Choroid plexus epithelial cell (primary cell): ENCODE measurements around the gene CDK3.

Experiments
- DNase-seq: peaks from one replicate; pipeline ENCODE4 v3.0.0-alpha.2; 2010; ENCODE audit warnings: low read depth
- H3K4me3 ChIP-seq: 2 replicates; pipeline ENCODE4 v1.5.1; 2011; ENCODE audit warnings: low read depth, mild to moderate bottlenecking, control low read depth, low read length, moderate library complexity
- CTCF ChIP-seq: conservative IDR thresholded peaks from 2 replicates; pipeline ENCODE4 v1.5.1; 2011; ENCODE audit warnings: low read depth, mild to moderate bottlenecking, control low read depth, inconsistent platforms, low read length, moderate library complexity

CDK3 gene

GRCh38 chr17:75995385-75995925 is 5.2 kb upstream of the CDK3 start:
- no peak overlapping the region for H3K4me3 ChIP-seq
- DNase-seq, result no peak
- no peak for TF ChIP-seq CTCF

DNA sequence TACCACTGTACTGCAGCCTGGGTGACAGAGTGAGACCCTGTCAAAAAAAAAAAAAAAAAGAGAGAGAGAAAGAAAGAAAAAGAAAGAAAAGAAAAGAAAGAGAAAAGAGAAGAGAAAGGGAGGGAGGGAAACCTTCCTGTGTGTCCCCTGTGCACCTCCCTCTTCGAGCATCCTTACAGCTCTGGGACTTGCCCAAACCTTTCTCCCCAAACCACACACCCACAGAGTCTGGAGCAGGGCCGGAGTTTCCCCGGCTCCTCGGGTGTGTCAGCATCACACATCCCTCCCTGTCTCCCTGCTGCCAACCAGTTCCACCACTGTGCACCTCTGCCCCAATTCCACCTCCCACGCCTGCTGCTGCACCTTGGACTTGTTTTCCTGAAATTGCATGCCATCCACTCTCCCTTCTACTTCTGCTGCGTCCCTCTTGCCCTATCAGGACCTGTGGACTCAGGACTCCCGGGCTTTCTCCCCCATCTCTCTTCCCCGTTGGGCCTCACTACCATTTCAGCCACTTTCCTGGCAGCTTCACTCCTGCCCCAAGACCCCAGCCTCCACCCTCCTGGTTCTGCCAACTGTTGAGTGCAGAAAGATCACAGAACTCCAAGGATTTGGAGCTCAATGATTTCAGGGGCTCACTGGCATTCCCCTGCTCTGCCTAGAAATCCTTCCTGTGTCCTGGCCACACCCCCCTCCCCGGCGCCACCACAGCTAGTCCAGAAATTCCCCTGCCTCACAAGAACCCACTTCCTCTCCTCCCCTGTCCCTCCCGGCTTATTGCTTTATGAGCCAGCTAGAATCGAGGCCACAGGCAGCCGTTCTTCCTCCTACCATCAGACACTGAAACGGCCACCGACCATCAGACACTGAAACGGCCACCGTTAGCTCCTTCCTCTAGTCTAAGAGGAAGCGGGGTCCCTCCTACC is 3.7 kb upstream of the CDK3 start:
- DNase-seq, result peak; percentile 53
- H3K4me3 ChIP-seq, result no peak overlapping the region
- TF ChIP-seq CTCF, result no peak

DNA sequence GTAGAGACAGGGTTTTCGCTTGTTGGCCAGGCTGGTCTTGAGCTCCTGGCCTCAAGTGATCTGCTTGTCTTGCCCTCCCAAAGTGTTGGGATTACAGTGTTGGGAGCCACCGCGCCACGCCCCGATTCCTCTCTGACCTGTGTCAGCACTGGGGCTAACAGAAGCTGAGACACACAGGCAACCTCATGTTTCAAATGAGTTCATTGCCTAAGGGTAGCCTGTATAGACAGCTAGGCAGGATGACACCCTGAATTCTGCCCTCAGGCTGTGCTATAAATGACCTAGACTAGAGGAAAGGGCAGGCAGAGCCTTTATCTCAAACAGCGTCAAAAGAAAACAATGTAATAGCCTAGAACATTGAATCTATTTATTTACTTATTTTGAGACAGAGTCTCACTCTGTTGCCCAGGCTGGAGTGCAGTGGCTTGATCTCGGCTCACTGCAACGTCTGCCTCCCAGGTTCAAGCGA is 2.3 kb upstream of the CDK3 start:
- no peak for TF ChIP-seq CTCF
- H3K4me3 ChIP-seq, result no peak overlapping the region

GRCh38 chr17:76000016-76000754 is 470 bp upstream of the CDK3 start:
- peak; percentile 76 for TF ChIP-seq CTCF
- no peak overlapping the region for H3K4me3 ChIP-seq
- peak; percentile 53 for DNase-seq

More for the DNA sequence above, 2.3 kb upstream of the CDK3 start:
- no peak for DNase-seq

- no peak for TF ChIP-seq CTCF
- DNase-seq, result no peak
- no peak overlapping the region for H3K4me3 ChIP-seq
Measured at GRCh38 chr17:76002100-76002499, 1.4 kb downstream of the CDK3 start.

DNA sequence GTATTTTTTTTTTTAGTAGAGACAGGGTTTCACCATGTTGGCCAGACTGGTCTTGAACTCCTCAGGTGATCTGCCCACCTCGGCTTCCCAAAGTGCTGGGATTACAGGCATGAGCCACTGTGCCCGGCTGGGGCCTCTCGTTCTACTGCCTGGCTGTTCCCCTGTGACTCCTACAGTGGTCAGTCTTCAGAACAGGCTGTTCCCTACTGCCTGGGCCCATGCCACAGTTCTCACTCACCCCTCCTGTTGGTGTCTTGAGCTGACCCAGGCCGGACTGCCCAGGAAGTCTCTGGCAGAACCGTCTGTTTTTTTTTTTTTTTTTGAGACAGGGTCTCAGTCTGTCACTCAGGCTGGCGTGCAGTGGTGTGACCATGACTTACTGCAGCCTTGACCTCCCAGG is 3.3 kb downstream of the CDK3 start:
- no peak for DNase-seq
- no peak for TF ChIP-seq CTCF
- no peak overlapping the region for H3K4me3 ChIP-seq
